Kidney epithelial cell (primary cell): ENCODE data around the gene ABHD14A. TPM values are rescaled to one million over a fixed set of nuclear protein-coding genes. Genes with fewer than 3 reads are reported as not detected.

ENCODE experiments used
- DNase-seq: peaks from one replicate; pipeline ENCODE4 v3.0.0-alpha.2; 2010; ENCODE audit warnings: low read depth
- H3K27me3 ChIP-seq: 2 replicates; pipeline ENCODE4 v1.6.0; 2011; ENCODE audit warnings: low read length; ENCODE audit not compliant: control insufficient read depth, insufficient read depth
- H3K36me3 ChIP-seq: 2 replicates; pipeline ENCODE4 v1.5.1; 2011; ENCODE audit warnings: low read length; ENCODE audit not compliant: control insufficient read depth, insufficient read depth
- H3K4me3 ChIP-seq: 2 replicates; pipeline ENCODE4 v1.5.1; 2011; ENCODE audit warnings: low read depth, mild to moderate bottlenecking, control low read depth, low read length
- CTCF ChIP-seq: IDR thresholded peaks from 2 replicates; pipeline ENCODE4 v1.5.1; 2011; ENCODE audit warnings: mild to moderate bottlenecking, moderate library complexity, low read length, control low read depth, inconsistent platforms; ENCODE audit not compliant: insufficient read depth, poor library complexity, severe bottlenecking
- total RNA-seq: library from RNA; depleted of rRNA; stranded (reverse); fragments of >200 nt; gene quantifications from 2 replicates; pipeline ENCODE4 v1.2.3, GENCODE V29; 2015

The ABHD14A gene
- total RNA-seq, 1 donor from 2014 or later, result 15.3 TPM

- no peak for TF ChIP-seq CTCF
Measured at GRCh38 chr3:51961011-51961410, 13.9 kb upstream of the ABHD14A start.

GRCh38 chr3:51961602-51962569 lies 13.0 kb upstream of the ABHD14A start:
- peaks cover 2% of the 10 kb centered on the region for H3K36me3 ChIP-seq
- TF ChIP-seq CTCF, result no peak

More at GRCh38 chr3:51961011-51961410, 13.9 kb upstream of the ABHD14A start:
- Histone ChIP-seq H3K27me3 (no peaks in the 10 kb centered on the region), H3K4me3 (no peak overlapping the region), H3K36me3 (peaks cover 2% of the 10 kb centered on the region)
- DNase-seq, result no peak

GRCh38 chr3:51962854-51963530 lies 11.9 kb upstream of the ABHD14A start:
- no peak overlapping the region for H3K4me3 ChIP-seq
- no peak for DNase-seq
- peaks cover 2% of the 10 kb centered on the region for H3K36me3 ChIP-seq
- no peaks in the 10 kb centered on the region for H3K27me3 ChIP-seq
- TF ChIP-seq CTCF, result no peak

More at GRCh38 chr3:51961602-51962569, 13.0 kb upstream of the ABHD14A start:
- no peak for DNase-seq
- Histone ChIP-seq H3K27me3 (no peaks in the 10 kb centered on the region), H3K4me3 (no peak overlapping the region)

- no peaks in the 10 kb centered on the region for H3K27me3 ChIP-seq
- H3K4me3 ChIP-seq, result no peak overlapping the region
- no peak for DNase-seq
- peaks cover 2% of the 10 kb centered on the region for H3K36me3 ChIP-seq
- no peak for TF ChIP-seq CTCF
Measured at GRCh38 chr3:51963951-51964451, 10.9 kb upstream of the ABHD14A start.

- TF ChIP-seq CTCF, result no peak
- no peak for DNase-seq
- no peak overlapping the region for H3K4me3 ChIP-seq
- H3K27me3 ChIP-seq, result no peaks in the 10 kb centered on the region
- H3K36me3 ChIP-seq, result peaks cover 2% of the 10 kb centered on the region
Measured at GRCh38 chr3:51964521-51964920, 10.3 kb upstream of the ABHD14A start.
